ENCODE measurements around the gene MNS1.
"Not testable (repeated sequence)": the region's sequence is repeated elsewhere in the genome, so short reads cannot be mapped to it uniquely, and the experiment has no call there.

Gene MNS1

GRCh38 chr15:56459096-56459495 is 5.8 kb downstream of the MNS1 start:
- in situ Hi-C loops (cut with MboI; ENCODE audit: low sequenced_read_pairs) = no loop called here

- in situ Hi-C loops (cut with MboI; ENCODE audit: low sequenced_read_pairs) = no loop called here
Observed at GRCh38 chr15:56456229-56456628, 8.7 kb downstream of the MNS1 start.

GRCh38 chr15:56454836-56455235 is 10.1 kb downstream of the MNS1 start:
- in situ Hi-C loops (cut with MboI; ENCODE audit: low sequenced_read_pairs) = no loop called here

GRCh38 chr15:56445746-56446145 is 19.2 kb downstream of the MNS1 start:
- in situ Hi-C loops (cut with MboI; ENCODE audit: low sequenced_read_pairs) = no loop called here

- in situ Hi-C loops (cut with MboI; ENCODE audit: low sequenced_read_pairs) = no loop called here
Observed at GRCh38 chr15:56442354-56442753, 22.6 kb downstream of the MNS1 start.

GRCh38 chr15:56440214-56440770 is 24.6 kb downstream of the MNS1 start:
- in situ Hi-C loops (cut with MboI; ENCODE audit: low sequenced_read_pairs) = no loop called here

GRCh38 chr15:56432304-56432703 is 32.6 kb downstream of the MNS1 start:
- in situ Hi-C loops (cut with MboI; ENCODE audit: low sequenced_read_pairs) = no loop called here

GRCh38 chr15:56428821-56429458 is 36.0 kb downstream of the MNS1 start:
- in situ Hi-C loops (cut with MboI; ENCODE audit: low sequenced_read_pairs) = no loop called here

GRCh38 chr15:56425976-56426375 is 39.0 kb downstream of the MNS1 start:
- in situ Hi-C loops (cut with MboI; ENCODE audit: low sequenced_read_pairs) = no loop called here

- in situ Hi-C loops (cut with MboI; ENCODE audit: low sequenced_read_pairs) = no loop called here
Observed at GRCh38 chr15:56425276-56425675, 39.7 kb downstream of the MNS1 start.

- in situ Hi-C loops (cut with MboI; ENCODE audit: low sequenced_read_pairs) = not testable (repeated sequence)
Observed at GRCh38 chr15:56413114-56413733, 51.7 kb downstream of the MNS1 start.

GRCh38 chr15:56411122-56411749 is 53.7 kb downstream of the MNS1 start:
- in situ Hi-C loops (cut with MboI; ENCODE audit: low sequenced_read_pairs) = no loop called here

- in situ Hi-C loops (cut with MboI; ENCODE audit: low sequenced_read_pairs) = no loop called here
Observed at GRCh38 chr15:56410721-56411120, 54.2 kb downstream of the MNS1 start.

GRCh38 chr15:56399209-56399608 is 65.7 kb downstream of the MNS1 start:
- in situ Hi-C loops (cut with MboI; ENCODE audit: low sequenced_read_pairs) = not testable (repeated sequence)

- in situ Hi-C loops (cut with MboI; ENCODE audit: low sequenced_read_pairs) = not testable (repeated sequence)
Observed at GRCh38 chr15:56397325-56397724, 67.6 kb downstream of the MNS1 start.

GRCh38 chr15:56394909-56395308 is 70.0 kb downstream of the MNS1 start:
- in situ Hi-C loops (cut with MboI; ENCODE audit: low sequenced_read_pairs) = no loop called here

- in situ Hi-C loops (cut with MboI; ENCODE audit: low sequenced_read_pairs) = no loop called here
Observed at GRCh38 chr15:56393277-56393676, 71.7 kb downstream of the MNS1 start.

- in situ Hi-C loops (cut with MboI; ENCODE audit: low sequenced_read_pairs) = no loop called here
Observed at GRCh38 chr15:56390739-56391267, 74.1 kb downstream of the MNS1 start.

GRCh38 chr15:56385908-56386307 is 79.0 kb downstream of the MNS1 start:
- in situ Hi-C loops (cut with MboI; ENCODE audit: low sequenced_read_pairs) = no loop called here

GRCh38 chr15:56383010-56383409 is 81.9 kb downstream of the MNS1 start:
- in situ Hi-C loops (cut with MboI; ENCODE audit: low sequenced_read_pairs) = no loop called here
